HG03064 (cell line): ENCODE measurements around the gene MAP3K1.

Experiments used
- ATAC-seq: cut with Tn5 transposase; IDR thresholded peaks from one replicate; pipeline ENCODE4 v1.9.1; 2021; ENCODE audit warnings: low read depth; ENCODE audit not compliant: unreplicated experiment

MAP3K1 gene

DNA sequence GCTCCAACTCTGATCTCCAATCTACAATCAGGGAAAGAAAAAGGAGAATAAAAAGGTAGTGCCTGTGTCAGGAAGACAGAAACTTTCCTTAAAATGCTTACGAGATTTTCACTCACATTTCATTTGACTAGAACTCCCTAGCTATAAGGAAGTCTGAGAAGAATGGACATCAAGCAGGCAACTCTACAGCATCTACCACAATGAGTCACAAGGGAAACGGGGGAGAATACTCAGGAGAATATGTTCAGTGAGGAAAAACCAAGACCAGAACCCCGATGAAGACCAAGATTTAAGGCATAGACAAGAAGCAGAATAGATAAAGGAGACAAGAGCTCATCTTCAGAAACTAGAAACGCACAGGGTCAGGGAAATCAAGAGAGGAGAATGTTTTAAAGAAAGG lies 85.0 kb downstream of the MAP3K1 start:
- ATAC-seq: no peak

DNA sequence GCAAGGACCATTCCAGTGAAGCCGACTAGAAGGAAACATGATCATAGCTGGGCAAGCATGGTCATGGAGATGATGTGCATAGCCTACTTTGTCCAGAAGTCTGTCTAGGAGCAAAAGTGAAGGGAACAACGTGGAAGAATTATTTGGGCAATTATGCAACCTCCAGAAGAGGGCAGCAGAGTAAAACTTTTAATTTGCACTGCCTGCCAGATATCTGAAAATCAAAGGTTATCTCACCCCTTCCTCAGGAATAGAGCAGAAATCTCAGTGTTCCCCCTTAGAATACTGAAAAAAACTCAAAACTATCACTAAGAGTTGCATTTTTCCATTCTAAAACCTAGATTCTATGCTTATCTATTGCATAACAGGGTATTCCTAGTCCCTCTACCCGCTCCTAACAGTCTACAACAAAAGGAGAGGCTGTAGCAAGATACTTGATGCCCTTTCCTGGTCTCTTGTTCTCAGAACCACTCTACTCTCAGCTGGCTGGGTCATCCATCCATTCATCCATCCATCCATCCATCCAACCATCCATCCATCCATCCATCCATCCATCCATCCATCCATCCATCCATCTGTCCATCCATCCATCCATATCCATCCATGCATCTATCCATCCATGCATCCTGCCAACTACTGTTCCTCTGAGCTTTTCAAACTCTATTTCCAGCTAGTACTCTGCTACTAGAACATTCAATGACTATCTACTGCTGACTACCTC lies 85.7 kb downstream of the MAP3K1 start:
- no peak for ATAC-seq

DNA sequence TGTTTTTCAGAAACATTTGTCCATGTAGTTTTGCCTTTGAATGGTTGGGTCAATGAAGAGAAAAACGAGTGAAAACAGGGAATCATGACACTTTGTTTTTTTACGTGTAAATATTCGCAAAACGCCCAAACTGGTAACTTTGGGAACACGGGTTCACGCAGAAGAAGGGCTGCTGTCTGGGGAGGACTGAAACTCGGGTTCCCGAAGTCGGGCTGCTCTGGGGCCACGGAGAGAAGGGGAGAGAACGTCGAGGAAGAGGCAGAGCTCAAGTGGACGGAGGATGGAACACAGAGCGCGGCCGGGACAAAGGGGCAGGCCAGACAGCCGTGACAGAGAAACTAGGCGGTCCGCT lies 93.6 kb downstream of the MAP3K1 start:
- ATAC-seq: peak; percentile 29

DNA sequence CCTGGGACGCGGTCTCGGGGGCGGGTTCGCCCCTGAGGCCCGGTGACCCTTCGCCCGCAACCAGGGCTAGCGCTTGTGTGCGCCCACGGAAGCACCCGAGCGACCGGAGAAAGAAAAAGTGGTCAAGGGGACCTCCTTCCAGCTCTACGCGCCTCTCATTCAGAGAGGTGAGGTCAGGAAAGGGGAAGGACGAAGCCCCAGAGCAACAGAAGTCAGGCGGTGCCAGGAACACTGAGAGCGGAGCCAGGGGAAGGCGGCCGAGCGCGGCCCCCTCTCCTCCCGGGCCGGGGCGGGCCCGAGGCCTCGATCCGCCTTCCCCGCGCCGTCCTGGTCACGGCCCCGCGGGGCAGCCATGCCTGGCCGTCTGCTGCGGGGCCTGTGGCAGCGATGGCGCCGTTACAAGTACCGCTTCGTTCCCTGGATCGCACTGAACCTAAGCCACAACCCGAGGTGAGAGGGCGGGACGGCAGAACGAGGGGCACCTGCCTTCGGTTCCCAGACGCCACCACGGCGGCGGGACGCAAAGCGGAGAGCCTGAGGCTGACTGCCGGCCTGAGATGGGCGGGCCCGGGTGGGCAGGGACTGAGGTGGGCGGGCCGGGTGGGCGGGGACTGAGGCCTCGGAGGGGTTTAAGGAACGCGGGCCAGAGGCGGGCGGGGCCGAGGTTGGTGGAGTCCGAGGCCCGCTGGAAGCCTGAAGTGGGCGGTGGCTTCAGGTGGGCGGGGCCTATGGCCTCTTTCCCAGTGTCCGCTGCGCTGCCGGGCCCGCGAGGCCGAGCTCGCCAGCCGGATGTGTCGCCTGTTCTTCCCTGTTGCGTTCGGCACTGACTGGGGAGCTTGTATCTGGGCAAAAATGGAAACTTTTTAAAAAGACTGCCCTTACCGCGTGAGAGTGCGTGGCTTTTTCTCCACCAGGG lies 94.2 kb downstream of the MAP3K1 start, which contains the start of gene SETD9:
TSS of gene SETD9 (plus strand) at position 303 of the 916 bp plus-strand sequence. CDS start at position 353, 50 bp downstream.
- ATAC-seq: peak; percentile 77

DNA sequence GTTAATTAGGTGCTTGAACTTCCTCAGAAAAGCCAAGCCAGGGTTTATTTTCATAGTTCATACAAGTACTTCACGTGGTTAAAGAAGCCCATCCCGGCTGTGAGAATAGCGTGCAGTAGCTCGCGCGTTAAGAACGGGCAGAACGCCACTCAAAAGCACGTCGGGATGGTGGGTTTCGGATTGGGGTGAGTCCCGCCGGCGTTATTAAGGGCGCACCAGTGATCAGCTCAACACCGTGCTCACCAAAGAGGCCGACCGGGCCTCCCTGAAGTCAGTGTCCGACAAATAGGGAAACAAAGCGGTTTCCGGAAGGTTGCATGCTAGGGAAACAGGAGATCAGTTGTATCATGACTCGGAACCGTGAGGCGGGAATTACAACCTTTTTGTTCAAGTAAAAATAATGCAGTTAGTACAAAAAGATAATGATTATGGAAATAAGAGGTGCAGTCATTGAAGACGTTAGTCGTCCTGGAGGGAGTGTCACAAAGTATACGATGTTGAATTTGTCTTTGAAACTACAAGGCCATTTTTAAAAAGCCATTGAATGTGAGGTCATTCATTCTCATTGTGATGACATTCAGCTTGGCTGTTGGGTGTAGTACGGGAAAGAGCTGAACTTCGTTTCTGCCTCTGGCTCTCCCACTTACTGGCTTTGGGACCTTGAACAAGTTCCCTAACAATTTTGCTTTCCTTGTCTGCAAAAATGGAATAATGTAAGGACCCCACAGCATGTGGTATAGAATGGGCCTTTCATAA lies 95.0 kb downstream of the MAP3K1 start:
- ATAC-seq: peak; percentile 25

DNA sequence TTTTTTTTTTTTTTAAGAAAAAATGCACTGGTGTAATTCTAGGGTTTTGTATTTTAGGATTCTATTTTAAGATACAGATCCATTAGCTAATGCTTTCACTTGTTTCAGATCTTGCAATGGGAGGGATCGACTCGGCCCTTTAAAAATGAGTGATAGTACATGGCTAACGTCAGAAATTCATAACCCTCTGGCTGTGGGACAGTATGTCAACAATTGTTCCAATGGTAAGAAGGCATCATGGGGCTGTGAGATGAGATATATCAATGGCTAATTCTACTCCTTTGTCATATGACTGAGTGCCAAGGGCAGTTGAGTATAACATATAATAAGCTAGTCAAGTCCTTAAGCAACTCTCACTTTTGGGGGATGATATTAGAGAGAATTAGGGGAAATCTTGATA lies 98.4 kb downstream of the MAP3K1 start:
- no peak for ATAC-seq

DNA sequence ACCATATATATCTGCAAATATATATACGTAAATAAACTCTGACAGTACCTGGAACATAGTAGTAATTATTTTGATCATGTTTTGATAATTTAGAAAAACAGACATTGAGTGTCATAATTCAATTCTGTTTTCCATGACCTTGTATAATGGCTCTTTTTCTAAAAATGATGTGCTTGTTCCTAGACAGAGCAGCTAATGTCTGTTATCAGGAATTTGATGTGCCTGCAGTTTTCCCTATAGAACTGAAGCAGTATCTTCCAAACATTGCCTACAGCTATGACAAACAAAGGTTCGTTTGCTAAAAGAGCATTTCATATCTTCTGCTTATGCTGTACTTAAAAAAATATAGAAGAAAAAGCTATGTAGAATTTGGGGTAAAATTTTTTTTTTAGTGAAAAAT lies 99.3 kb downstream of the MAP3K1 start:
- no peak for ATAC-seq

DNA sequence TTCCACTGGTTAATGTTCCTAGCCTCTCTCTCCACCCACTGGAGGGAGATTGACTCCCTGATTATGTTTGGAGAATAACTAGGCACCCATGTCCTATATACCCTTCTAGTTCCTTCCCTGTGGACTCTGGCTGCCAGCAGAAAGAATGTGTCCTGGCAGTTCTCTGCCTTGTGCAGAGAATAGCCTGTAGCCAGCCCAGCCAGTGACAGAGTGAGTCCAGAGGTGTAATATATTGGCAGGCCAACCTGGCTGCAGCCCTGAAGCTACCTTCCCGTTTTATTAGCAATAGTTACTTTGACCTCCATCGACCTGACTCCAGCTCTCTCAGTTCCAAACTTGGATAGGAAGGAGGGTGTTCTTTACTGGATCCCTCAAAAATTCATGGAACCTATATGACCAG lies 102.2 kb downstream of the MAP3K1 start:
- no peak for ATAC-seq

DNA sequence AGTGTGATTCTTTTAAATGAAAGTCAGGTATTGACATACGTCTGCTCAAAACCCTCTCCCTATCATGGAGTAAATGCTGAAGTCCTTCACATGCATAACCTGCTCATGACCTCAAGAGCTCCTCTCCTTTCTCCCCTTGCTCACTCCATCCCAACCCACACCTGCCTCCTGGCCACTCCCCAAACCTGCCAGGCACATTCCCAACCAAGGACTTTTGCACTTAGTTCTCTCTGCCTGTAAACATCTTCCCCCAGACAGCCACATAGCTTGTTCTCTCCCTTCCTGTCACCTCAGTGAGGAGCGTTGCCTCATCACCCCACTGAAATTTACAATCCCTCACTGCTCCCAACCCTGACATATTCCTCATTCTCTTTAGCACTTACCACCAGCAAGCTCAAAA lies 102.7 kb downstream of the MAP3K1 start:
- no peak for ATAC-seq

DNA sequence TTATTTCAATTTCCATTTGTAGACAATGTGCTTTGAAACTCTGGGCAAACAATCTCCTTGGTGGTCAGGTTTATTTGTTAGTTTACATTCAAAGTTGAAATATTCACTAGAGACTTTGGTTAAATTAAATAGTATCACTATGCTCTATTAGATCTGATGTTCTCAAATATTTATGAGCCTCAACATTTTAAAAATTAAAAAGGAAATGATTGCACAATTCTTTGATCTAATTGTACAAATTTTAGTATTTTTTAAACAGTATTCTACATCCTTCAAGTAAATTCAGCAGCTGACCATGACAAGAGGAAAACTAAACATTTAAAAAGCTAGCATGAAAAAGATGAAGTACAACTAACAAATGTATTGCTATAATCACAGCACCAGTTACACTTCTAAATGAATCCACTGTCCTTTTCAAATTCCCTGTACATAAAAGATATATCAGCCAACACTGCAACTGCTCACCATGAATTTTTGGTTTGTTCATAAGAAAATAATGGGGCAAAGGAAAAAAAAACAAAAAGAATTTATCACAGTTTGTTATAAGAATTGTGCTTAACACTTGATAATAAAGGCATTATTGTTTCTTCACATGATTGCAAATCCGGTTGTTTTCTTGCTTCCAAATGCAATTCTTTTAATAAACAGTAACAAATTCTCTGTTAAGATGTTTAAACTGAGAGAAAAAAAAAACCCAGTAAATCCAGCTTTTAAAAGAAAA lies 104.8 kb downstream of the MAP3K1 start:
- ATAC-seq: no peak

DNA sequence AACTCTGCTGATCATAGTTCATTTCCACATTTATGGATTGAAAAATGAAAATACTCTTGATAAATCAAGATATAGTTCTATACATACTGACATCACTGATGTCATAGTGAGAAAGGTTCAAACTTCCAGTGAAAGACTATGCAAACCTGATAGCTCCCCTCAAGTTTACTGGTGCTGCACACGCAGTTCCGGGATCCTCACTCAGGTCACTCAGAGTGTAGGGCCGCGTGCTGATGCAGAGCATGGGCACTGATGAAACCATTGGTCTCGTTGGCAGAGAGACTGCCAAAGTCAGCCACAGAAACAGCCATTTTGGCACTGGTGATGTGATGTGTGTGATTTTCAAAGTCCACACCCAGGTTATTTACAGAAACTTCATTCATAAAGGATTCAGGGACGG lies 107.6 kb downstream of the MAP3K1 start:
- no peak for ATAC-seq

DNA sequence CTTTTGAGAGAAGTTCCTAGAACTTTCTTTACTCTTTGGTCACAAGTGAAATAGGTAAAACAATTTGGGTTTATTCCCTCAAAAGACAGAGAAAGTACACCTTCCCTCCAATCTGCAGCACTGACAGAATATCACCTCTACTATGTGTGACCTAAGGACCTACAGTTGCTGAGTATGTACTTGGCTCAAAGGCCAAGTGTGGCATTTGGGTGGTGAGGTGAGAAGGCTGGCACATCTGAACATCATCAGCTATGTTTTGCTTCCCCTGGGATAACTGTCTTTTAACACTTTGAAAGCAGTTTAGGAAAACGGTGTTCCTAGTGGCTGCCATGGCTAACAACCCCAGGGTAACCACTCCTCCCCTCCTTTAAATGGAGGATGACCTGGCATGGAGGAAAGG lies 119.0 kb downstream of the MAP3K1 start:
- no peak for ATAC-seq

DNA sequence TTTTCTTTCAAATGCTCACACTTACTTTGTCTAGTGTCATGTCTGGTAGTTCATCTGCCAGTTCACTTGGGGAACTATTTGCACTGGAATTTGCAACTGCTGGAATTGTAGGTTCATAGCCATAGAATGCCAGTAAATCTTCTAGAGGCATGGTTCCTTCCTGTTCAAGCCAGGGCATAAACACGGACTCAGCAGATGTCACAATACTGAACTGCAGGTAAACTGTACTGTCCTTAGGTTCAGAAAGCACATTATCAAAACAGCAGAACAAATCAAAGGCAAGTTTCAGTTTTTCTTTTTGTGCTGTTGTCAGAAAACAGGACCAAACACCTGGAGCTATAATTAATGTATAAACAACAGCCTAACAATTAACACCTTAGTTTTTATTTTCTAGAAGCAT lies 123.5 kb downstream of the MAP3K1 start:
- ATAC-seq: no peak

DNA sequence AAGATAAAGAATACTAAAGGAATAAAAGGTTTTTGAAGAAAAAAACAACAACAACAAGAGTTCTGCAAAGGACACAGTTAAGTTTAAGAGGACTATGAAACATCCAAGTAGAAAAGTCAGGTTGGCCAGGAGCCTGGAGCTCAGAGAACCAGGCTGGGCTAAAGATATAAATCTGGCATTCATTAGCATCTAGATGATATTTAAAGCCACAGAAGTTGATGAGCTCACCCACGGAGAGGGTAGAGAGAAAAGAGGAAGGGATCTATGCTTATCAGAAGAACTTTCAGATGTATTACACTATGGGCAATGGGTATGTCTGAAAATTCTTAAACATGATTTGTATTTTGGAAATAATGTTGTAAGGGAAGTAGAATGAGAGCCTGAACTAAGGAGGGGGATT lies 126.6 kb downstream of the MAP3K1 start:
- no peak for ATAC-seq
